Kidney (tissue), 14 donors: Measurements from ENCODE around the gene ZNF32. TPM values are rescaled to one million over a fixed set of nuclear protein-coding genes. Genes with fewer than 3 reads are reported as not detected.

Source experiments
- DNase-seq, 5 donors: peaks; one replicate each; pipeline ENCODE4 v3.0.0-alpha.2; 2013 to 2020
- FAIRE-seq: peaks from 2 replicates; lab custom pipeline; 2012; peaks lifted over from hg19 to GRCh38; lab: Jason Lieb, UNC
- H3K27ac ChIP-seq, 2 donors: one replicate each; pipeline ENCODE4 v1.7.0; 2013; ENCODE audit warnings: low read depth in 2 of 2, low read length in 2 of 2, inconsistent platforms in 1 of 2
- H3K27me3 ChIP-seq: one replicate; pipeline ENCODE4 v1.7.1; 2013; ENCODE audit warnings: low read length, inconsistent platforms; ENCODE audit not compliant: control insufficient read depth, insufficient read depth
- H3K36me3 ChIP-seq, 3 donors: one replicate each; pipeline versions ENCODE4 v1.7.0 to v1.7.1; 2013; ENCODE audit warnings: low read length in 3 of 3, control low read depth in 1 of 3, inconsistent platforms in 1 of 3; ENCODE audit not compliant: insufficient read depth in 3 of 3, control insufficient read depth in 2 of 3
- H3K4me1 ChIP-seq, 3 donors: one replicate each; pipeline versions ENCODE4 v1.7.0 to v1.7.1; 2013; ENCODE audit warnings: low read length in 3 of 3, inconsistent platforms in 1 of 3, low read depth in 1 of 3; ENCODE audit not compliant: control insufficient read depth in 2 of 3, insufficient read depth in 2 of 3
- H3K4me3 ChIP-seq, 3 donors: one replicate each; pipeline versions ENCODE4 v1.7.0 to v1.8.1; 2013; ENCODE audit warnings: low read length in 3 of 3, control low read depth in 1 of 3, inconsistent platforms in 1 of 3
- H3K9ac ChIP-seq, 3 donors: one replicate each; pipeline versions ENCODE4 v1.7.0 to v1.7.1; 2013; ENCODE audit warnings: low read length in 3 of 3, control low read depth in 1 of 3, inconsistent platforms in 1 of 3
- H3K9me3 ChIP-seq, 3 donors: one replicate each; pipeline versions ENCODE4 v1.7.0 to v1.7.1; 2013; ENCODE audit warnings: low read length in 3 of 3, control low read depth in 1 of 3, inconsistent platforms in 1 of 3; ENCODE audit not compliant: control insufficient read depth in 2 of 3, insufficient read depth in 1 of 3
- CTCF ChIP-seq: IDR thresholded peaks from 3 replicates; pipeline ENCODE4 v1.5.1; 2012; ENCODE audit warnings: mild to moderate bottlenecking, moderate library complexity, borderline replicate concordance; ENCODE audit not compliant: insufficient read depth; ENCODE audit errors: extremely low read depth
- intact Hi-C: fragments of 100-400 bp; cut with DNase I; formaldehyde crosslinking; loops from one replicate; pipeline ENCODE4 v1.11.1; 2022
- polyA plus RNA-seq: library from polyadenylated mRNA; stranded (reverse); fragments of 350-450 nt; fragmentation: Illumina TruSeq; extraction: RNeasy Lipid Tissue Mini Kit (QIAGEN cat#74804); gene quantifications from one replicate; pipeline ENCODE4 v1.2.3, GENCODE V29; 2014; ENCODE audit warnings: low read depth, low replicate concordance; ENCODE audit not compliant: insufficient read depth
- total RNA-seq: library from RNA; stranded (reverse); fragmentation: NEBNext Ultra II Directional; extraction: Animal tissue kit (Norgen Biotek cat#: 25700); gene quantifications from one replicate; pipeline ENCODE4 v1.2.1, GENCODE V29; 2021
- donor health status: control.
- donor health status: control.
- donor health status: control.
- donor health status: control.
- donor health status: control.
- donor health status: DM: yes; HTN: yes; CAD: no.
- donor health status: Normal renal cell carcinoma (clear cell type).

Gene ZNF32
- total and polyA plus RNA-seq, 2 donors from 2014 or later, result 35.0 to 73.7 TPM

- no peaks in the 10 kb centered on the region for H3K4me1 ChIP-seq
- no peaks in the 10 kb centered on the region for H3K9me3 ChIP-seq
- H3K36me3 ChIP-seq, result no peaks in the 10 kb centered on the region
- H3K4me3 ChIP-seq, result peak overlapping the region; percentile 17 to 81 (median 71)
- intact Hi-C loops, result no loop called here
- DNase-seq (peak in 2 of 5 donors; percentile 29 to 43), FAIRE-seq (no peak)
- H3K27me3 ChIP-seq, result no peaks in the 10 kb centered on the region
- TF ChIP-seq CTCF, result no peak
- H3K9ac ChIP-seq, result peak overlapping the region in 2 of 3 donors; percentile 58 to 59
- no peak overlapping the region for H3K27ac ChIP-seq
These were observed 25.3 kb downstream of the ZNF32 start for GRCh38 chr10:43623351-43623750.

GRCh38 chr10:43622038-43622437 is 26.6 kb downstream of the ZNF32 start:
- no peak for TF ChIP-seq CTCF
- Histone ChIP-seq H3K4me1 (no peaks in the 10 kb centered on the region), H3K27ac (no peak overlapping the region), H3K9ac (no peak overlapping the region), H3K27me3 (no peaks in the 10 kb centered on the region), H3K4me3 (no peak overlapping the region), H3K36me3 (no peaks in the 10 kb centered on the region), H3K9me3 (peaks cover 0 to under 1% (median 0%) of the 10 kb centered on the region in 3 donors)
- DNase-seq (no peak), FAIRE-seq (no peak)
- intact Hi-C loops, result no loop called here

- FAIRE-seq, result no peak
- intact Hi-C loops, result no loop called here
- Histone ChIP-seq H3K27ac (no peak overlapping the region), H3K4me1 (no peaks in the 10 kb centered on the region), H3K36me3 (peaks cover 0 to 5% (median 5%) of the 10 kb centered on the region in 3 donors), H3K4me3 (no peak overlapping the region), H3K9ac (no peak overlapping the region), H3K27me3 (no peaks in the 10 kb centered on the region), H3K9me3 (peaks cover 0 to 12% (median 8%) of the 10 kb centered on the region in 3 donors)
- TF ChIP-seq CTCF, result no peak
- DNase-seq, result no peak
These were observed 29.3 kb downstream of the ZNF32 start for GRCh38 chr10:43619368-43619767.
